ENCODE data around the gene CAV3. TPM values are rescaled to one million over a fixed set of nuclear protein-coding genes. Genes with fewer than 3 reads are reported as not detected.

CAV3 gene
- total RNA-seq, 2 experiments from 2014 or later, result not detected

DNA sequence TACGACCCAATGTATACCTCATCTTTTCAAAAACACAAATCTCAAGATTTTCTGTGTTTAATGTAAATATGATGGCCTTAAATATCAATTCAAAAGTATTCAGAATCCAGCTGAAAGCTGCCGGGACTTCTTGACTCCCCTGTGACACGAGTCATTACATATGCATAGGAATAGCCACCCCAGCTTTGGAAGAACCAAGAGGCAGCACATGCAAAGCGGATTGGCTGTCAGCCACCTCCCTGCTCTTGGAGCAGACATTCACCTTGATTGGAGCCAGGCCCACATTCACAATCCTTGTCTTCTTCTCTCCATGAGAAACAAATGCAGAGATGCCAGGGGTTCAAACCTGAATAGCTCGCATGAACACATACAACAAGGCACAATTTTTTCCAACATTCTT, 10.8 kb upstream of the CAV3 start:
- POLR2A ChIA-PET, result no interaction called here

GRCh38 chr3:8723612-8724011, 10.0 kb upstream of the CAV3 start:
- no peaks in the 10 kb centered on the region for H3K36me3 Mint-ChIP-seq
- CTCF ChIA-PET, result no interaction called here
- no peaks in the 10 kb centered on the region for H3K4me1 Mint-ChIP-seq (ENCODE audit: low read depth)

More for the DNA sequence above, 10.8 kb upstream of the CAV3 start:
- H3K36me3 Mint-ChIP-seq, result no peaks in the 10 kb centered on the region
- CTCF ChIA-PET, result no interaction called here
- H3K4me3 Mint-ChIP-seq, result no peak overlapping the region
- intact Hi-C loops (cut with micrococcal nuclease), result no loop called here
- H3K27ac Mint-ChIP-seq, result no peak overlapping the region
- H3K4me1 Mint-ChIP-seq (ENCODE audit: low read depth), result no peaks in the 10 kb centered on the region
- H3K27me3 Mint-ChIP-seq, result no peaks in the 10 kb centered on the region
- no peak for DNase-seq
- H3K9me3 Mint-ChIP-seq, result no peaks in the 10 kb centered on the region

DNA sequence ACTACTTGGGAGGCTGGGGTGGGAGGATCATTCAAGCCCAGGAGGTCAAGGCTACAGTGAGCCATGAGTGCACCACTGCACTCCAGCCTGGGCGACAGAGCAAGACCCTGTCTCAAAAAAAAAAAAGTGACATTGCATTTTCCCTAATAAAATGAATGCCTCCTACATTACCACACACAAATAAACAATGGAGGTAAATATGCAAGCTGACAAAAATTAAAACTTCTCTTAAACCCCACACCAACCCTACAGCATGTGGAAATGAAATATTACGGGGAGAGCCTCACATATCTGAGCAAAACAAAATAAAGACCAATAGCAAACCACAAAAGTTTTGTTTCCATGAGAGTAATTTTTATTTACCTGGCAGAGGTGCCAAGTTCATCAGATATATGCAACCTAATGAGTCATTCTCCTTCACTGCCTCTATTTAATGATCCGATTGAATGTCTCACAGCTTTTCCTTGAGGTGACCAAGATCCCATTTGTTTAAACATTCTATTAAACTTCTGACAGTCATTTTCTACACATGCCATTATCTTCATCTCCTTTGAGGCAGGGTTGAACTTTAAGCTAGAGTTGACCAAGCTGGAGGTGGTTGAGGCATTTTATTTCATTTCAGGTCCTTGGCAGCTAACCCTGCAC, 9.4 kb upstream of the CAV3 start:
- H3K36me3 Mint-ChIP-seq, result no peaks in the 10 kb centered on the region
- no peaks in the 10 kb centered on the region for H3K27me3 Mint-ChIP-seq
- DNase-seq, result no peak
- no peak overlapping the region for H3K27ac Mint-ChIP-seq
- intact Hi-C loops (cut with micrococcal nuclease), result no loop called here
- no peaks in the 10 kb centered on the region for H3K4me1 Mint-ChIP-seq (ENCODE audit: low read depth)
- CTCF ChIA-PET, result no interaction called here
- H3K9me3 Mint-ChIP-seq, result no peaks in the 10 kb centered on the region
- H3K4me3 Mint-ChIP-seq, result no peak overlapping the region
- POLR2A ChIA-PET, result no interaction called here

More at GRCh38 chr3:8723612-8724011, 10.0 kb upstream of the CAV3 start:
- H3K27ac Mint-ChIP-seq, result no peak overlapping the region
- intact Hi-C loops (cut with micrococcal nuclease), result no loop called here
- no peaks in the 10 kb centered on the region for H3K27me3 Mint-ChIP-seq
- DNase-seq, result no peak
- H3K9me3 Mint-ChIP-seq, result no peaks in the 10 kb centered on the region
- no peak overlapping the region for H3K4me3 Mint-ChIP-seq
- POLR2A ChIA-PET, result no interaction called here

DNA sequence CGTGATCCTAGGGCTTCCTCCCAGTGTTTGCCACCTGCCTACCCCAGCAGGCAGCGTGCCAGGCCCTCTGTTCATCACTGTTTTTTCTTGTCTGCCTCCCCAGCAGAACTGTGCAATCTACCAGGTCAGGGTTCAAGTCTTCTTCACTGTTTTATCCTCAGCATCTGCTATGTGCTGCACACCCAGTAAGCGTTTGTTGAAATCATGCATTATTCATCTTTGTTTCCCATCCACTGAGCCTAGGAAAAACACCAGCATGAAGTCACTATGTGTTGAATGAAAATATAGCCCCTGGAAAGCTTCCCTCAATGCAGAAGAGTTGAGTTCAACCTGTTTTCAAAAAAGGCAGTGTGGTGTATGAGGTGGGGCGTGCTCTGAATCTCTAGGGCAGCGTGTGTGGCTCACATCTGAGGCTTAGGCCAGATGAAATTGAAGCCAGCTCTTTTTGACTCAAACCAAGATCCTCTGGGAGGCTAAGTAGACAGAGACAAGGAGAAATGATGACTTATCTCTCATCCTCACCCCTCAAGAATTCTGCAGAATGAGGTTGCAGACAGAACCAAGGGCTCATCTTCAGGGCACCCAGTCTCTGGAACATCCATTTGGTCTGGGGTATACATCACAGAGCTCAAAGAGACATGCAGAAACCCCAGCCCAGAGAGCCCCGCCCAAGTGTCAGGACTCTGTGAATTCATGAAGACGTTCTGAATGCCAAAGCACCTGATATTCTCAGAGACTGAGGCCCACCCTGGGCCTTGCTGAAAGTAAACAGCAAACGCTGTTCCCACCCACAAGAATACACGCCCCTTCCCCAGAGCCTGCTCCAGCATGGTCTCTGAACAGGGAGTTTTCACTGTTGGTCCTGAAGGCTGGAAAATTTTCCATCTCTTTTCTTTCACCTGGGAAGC, 5.7 kb upstream of the CAV3 start:
- no peaks in the 10 kb centered on the region for H3K9me3 Mint-ChIP-seq
- no peaks in the 10 kb centered on the region for H3K4me1 Mint-ChIP-seq (ENCODE audit: low read depth)
- POLR2A ChIA-PET, result no interaction called here

GRCh38 chr3:8729479-8729878, 4.1 kb upstream of the CAV3 start:
- H3K27me3 Mint-ChIP-seq, result no peaks in the 10 kb centered on the region
- POLR2A ChIA-PET, result no interaction called here
- no peaks in the 10 kb centered on the region for H3K9me3 Mint-ChIP-seq
- no peak overlapping the region for H3K27ac Mint-ChIP-seq
- no peak overlapping the region for H3K4me3 Mint-ChIP-seq
- no peaks in the 10 kb centered on the region for H3K36me3 Mint-ChIP-seq
- intact Hi-C loops (cut with micrococcal nuclease), result no loop called here
- DNase-seq, result no peak
- CTCF ChIA-PET, result interaction anchor here (0.7 to 1.6 kb wide), 2 partner anchors 11 to 43 kb away, joined by 3 to 4 read pairs; no protein-coding TSS in a partner anchor
- H3K4me1 Mint-ChIP-seq (ENCODE audit: low read depth), result no peaks in the 10 kb centered on the region

More for the DNA sequence above, 5.7 kb upstream of the CAV3 start:
- CTCF ChIA-PET, result no interaction called here
- no peaks in the 10 kb centered on the region for H3K27me3 Mint-ChIP-seq
- DNase-seq, result no peak
- H3K4me3 Mint-ChIP-seq, result no peak overlapping the region
- H3K36me3 Mint-ChIP-seq, result no peaks in the 10 kb centered on the region
- H3K27ac Mint-ChIP-seq, result no peak overlapping the region
- intact Hi-C loops (cut with micrococcal nuclease), result no loop called here

- DNase-seq, result no peak
- Mint-ChIP-seq H3K27me3 (peaks cover under 1% of the 10 kb centered on the region), H3K9me3 (no peaks in the 10 kb centered on the region), H3K27ac (no peak overlapping the region), H3K4me3 (no peak overlapping the region), H3K4me1 (ENCODE audit: low read depth) (no peaks in the 10 kb centered on the region), H3K36me3 (no peaks in the 10 kb centered on the region)
- POLR2A ChIA-PET, result no interaction called here
- intact Hi-C loops (cut with micrococcal nuclease), result no loop called here
- CTCF ChIA-PET, result interaction anchor here (0.6 kb wide), 1 partner anchor 687 kb away, joined by 3 read pairs; no protein-coding TSS in a partner anchor
These were observed 2.9 kb upstream of the CAV3 start for GRCh38 chr3:8730656-8731055.

DNA sequence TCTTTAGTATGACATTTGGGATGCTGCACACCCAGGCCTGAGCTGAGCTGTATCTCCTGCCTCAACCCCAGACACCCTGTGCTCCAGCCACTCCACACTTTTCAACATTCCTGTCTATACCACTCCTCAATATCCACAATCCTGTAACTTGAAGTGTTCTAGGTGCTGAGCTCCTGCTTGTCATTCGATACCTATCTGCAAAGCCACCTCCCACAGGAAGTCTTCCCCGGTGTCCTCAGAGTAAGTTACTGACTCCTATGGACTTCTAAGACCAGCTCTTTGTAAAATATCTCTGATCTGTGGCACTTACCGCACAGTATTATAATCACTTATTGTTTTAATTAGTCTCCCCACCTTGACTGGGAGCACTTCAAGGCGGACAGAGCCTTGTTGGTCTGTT, 1.2 kb upstream of the CAV3 start:
- no peak overlapping the region for H3K27ac Mint-ChIP-seq
- H3K4me3 Mint-ChIP-seq, result no peak overlapping the region
- no peaks in the 10 kb centered on the region for H3K9me3 Mint-ChIP-seq
- CTCF ChIA-PET, result interaction anchor here (1.1 kb wide), 1 partner anchor 317 kb away, joined by 3 read pairs; no protein-coding TSS in a partner anchor
- no peaks in the 10 kb centered on the region for H3K4me1 Mint-ChIP-seq (ENCODE audit: low read depth)
- intact Hi-C loops (cut with micrococcal nuclease), result no loop called here
- H3K27me3 Mint-ChIP-seq, result peaks cover 3% of the 10 kb centered on the region
- POLR2A ChIA-PET, result no interaction called here
- no peaks in the 10 kb centered on the region for H3K36me3 Mint-ChIP-seq
- no peak for DNase-seq

- Mint-ChIP-seq H3K27me3 (peaks cover 5% of the 10 kb centered on the region), H3K27ac (peak overlapping the region; percentile 15), H3K4me3 (no peak overlapping the region), H3K4me1 (ENCODE audit: low read depth) (no peaks in the 10 kb centered on the region), H3K36me3 (no peaks in the 10 kb centered on the region), H3K9me3 (no peaks in the 10 kb centered on the region)
- intact Hi-C loops (cut with micrococcal nuclease), result no loop called here
- no peak for DNase-seq
- ChIA-PET POLR2A (no interaction called here), CTCF (no interaction called here)
These were observed 706 bp downstream of the CAV3 start for GRCh38 chr3:8734137-8734878.

DNA sequence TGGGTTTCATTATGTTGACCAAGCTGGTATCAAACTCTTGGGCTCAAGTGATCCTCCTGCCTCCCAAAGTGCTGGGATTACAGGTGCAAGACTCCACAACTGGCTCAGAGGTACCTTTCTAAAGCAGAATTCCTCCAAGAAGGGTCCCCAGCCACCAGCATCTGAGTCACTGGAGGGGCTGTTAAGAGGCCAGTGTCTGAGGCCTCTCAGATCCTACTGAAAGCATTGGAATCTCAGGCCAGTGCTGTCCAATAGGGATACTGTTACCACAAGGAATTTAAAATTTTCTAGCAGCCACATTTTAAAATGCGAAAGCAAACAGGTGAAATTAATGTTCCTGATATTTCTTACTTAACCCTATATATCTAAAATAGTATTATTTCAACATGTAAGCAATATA, 1.3 kb downstream of the CAV3 start:
- Mint-ChIP-seq H3K27ac (no peak overlapping the region), H3K4me1 (ENCODE audit: low read depth) (no peaks in the 10 kb centered on the region), H3K27me3 (peaks cover 5% of the 10 kb centered on the region), H3K4me3 (no peak overlapping the region), H3K36me3 (no peaks in the 10 kb centered on the region), H3K9me3 (no peaks in the 10 kb centered on the region)
- intact Hi-C loops (cut with micrococcal nuclease), result no loop called here
- CTCF ChIA-PET, result no interaction called here
- POLR2A ChIA-PET, result no interaction called here
- DNase-seq, result no peak

- H3K4me1 Mint-ChIP-seq (ENCODE audit: low read depth), result no peaks in the 10 kb centered on the region
- intact Hi-C loops (cut with micrococcal nuclease), result no loop called here
- no peak for DNase-seq
- H3K36me3 Mint-ChIP-seq, result no peaks in the 10 kb centered on the region
- H3K27ac Mint-ChIP-seq, result no peak overlapping the region
- H3K9me3 Mint-ChIP-seq, result no peaks in the 10 kb centered on the region
- CTCF ChIA-PET, result no interaction called here
- no peak overlapping the region for H3K4me3 Mint-ChIP-seq
- peaks cover 6% of the 10 kb centered on the region for H3K27me3 Mint-ChIP-seq
- POLR2A ChIA-PET, result no interaction called here
These were observed 2.8 kb downstream of the CAV3 start for GRCh38 chr3:8736436-8736835.

DNA sequence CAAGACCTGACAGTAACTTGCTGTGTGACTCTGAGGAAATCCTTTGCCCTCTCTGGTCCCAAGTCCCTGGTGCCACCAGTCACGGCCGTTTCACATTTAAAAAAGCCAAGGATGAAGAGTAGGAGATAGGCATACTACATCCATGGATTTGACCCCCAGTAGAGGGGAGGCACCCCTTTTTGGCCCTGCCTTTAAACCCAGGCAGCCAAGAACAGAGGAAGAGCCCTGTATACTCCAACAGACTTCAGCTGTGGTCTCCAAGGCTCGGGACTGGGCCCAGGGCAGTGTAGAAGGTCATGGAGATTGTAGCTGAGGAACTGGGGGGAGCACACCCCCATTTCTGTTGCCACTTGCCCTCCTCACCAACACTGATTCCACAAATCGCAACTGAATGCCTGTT, 3.7 kb downstream of the CAV3 start:
- Mint-ChIP-seq H3K4me3 (no peak overlapping the region), H3K27ac (no peak overlapping the region), H3K27me3 (peaks cover 13% of the 10 kb centered on the region), H3K4me1 (ENCODE audit: low read depth) (no peaks in the 10 kb centered on the region), H3K36me3 (no peaks in the 10 kb centered on the region), H3K9me3 (no peaks in the 10 kb centered on the region)
- intact Hi-C loops (cut with micrococcal nuclease), result no loop called here
- ChIA-PET POLR2A (no interaction called here), CTCF (no interaction called here)
- DNase-seq, result no peak

DNA sequence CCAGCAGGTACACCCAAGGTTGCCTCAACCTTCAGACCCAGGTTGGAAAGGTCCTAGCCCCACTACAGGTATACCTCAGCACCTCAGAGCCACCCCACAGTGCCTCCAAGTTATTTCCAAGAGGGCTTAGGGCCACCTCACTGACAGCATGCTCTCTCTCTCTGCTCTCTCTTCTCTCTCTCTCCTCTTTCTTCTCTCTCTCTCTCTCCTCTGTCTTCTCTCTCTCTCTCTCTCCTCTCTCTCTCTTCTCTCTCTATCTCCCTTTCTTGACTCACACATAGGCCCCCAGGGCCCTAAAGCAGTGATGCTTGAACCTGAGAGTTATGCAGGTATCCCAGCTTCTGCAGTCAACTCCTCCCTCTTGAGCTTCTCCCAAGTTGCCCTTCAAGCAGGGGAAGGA, 4.2 kb downstream of the CAV3 start:
- DNase-seq, result no peak
- POLR2A ChIA-PET, result no interaction called here
- no peaks in the 10 kb centered on the region for H3K9me3 Mint-ChIP-seq
- H3K4me1 Mint-ChIP-seq (ENCODE audit: low read depth), result no peaks in the 10 kb centered on the region
- CTCF ChIA-PET, result no interaction called here
- no peak overlapping the region for H3K4me3 Mint-ChIP-seq
- H3K27ac Mint-ChIP-seq, result no peak overlapping the region
- H3K27me3 Mint-ChIP-seq, result peaks cover 13% of the 10 kb centered on the region
- intact Hi-C loops (cut with micrococcal nuclease), result no loop called here
- no peaks in the 10 kb centered on the region for H3K36me3 Mint-ChIP-seq
